Inflammatory macrophage treated with lipopolysaccharide for 4 hours (primary cell): ENCODE measurements around the gene ZC3H12C.

Experiments
- DNase-seq: peaks from one replicate; pipeline ENCODE4 v3.0.0-alpha.2; 2020

The ZC3H12C gene

DNA sequence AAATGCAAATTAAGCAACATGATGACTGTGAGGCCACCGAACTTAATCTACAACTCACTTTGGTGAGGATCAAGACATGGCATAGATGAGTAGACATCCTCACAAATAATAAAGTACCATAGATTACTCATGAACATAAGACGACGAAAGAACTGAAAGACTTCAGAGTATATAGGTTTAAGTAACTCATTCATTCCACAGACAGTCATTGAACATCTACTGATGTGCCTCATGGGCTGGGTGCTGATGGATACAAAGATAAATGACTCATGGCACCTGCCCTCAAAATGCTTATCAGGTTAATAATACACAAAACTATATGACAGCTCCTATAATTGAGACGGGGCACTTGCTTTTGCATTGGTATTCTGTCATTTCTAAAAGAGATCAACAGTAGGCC is 63.3 kb downstream of the ZC3H12C start:
- no peak for DNase-seq

DNA sequence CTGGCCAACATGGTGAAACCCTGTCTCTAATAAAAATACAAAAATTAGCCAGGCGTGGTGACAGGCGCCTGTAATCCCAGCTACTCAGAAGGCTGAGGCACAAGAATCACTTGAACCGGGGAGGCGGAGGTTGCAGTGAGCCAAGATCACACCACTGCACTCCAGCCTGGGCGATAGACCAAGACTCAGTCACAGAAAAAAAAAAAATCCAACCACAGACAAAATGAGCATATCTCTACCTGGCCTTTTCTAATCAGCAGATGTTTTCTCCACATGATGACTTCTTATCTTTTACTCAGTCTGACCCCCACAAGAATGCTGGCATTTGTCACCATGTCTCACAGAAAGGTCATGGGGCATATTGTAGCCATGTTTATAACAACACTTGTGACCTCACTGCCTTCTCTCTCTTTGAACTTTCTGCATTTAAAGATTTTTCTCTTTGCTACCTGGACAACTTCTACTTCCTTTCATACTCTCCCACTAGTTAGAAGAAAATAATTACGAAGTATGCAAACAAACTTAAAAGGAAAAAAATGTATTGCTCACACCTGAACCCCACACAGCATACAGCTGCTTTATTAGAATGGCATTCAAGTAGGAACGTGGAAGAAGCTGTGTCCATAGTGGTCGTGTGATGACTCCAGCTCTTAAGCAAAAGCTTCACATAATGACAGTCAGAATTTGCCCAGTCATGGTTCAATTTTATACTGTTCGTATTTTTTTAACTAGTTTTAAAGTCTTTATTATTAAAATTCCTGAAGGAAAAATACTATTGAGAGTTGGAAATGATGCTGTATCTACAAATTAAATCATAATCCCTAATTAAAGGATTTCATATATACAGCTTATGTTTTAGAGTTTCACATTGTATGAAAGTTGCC is 65.4 kb downstream of the ZC3H12C start:
- no peak for DNase-seq

DNA sequence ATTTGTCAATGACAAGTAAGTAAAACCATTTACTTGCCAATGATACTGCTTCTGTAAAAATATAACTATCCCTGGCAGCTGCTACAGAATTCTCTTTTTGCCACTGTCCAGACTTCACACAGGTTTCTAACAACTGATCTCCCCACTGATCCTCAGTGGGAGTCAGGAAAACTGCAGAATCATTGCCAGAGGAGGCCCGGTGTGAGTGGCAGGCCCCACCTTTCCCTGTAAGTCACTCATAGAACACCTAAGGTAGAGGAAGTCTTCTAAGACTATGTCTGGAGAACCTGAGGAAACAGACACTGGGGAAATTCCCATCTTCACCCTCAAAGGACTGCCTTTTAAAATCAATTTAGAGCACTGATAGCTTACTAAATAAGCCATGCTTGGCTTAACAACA is 66.3 kb downstream of the ZC3H12C start:
- no peak for DNase-seq

DNA sequence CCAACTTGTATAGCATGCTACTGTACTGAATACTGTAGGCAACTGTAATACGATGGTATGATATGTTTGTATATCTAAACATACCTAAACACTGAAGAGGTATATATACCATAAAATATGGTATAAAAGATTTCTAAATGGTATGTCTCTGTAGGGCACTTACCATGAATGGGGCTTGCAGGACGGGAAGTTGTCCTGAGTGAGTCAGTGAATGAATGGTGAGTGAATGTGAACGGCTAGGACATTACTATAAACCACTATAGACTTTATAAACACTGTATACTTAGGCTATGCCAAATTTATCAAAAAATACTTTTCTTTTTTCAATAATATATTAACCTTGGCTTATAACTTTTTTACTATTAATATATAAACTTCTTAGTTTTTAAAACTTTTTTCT is 66.8 kb downstream of the ZC3H12C start:
- DNase-seq: no peak

GRCh38 chr11:110160437-110160836 is 67.2 kb downstream of the ZC3H12C start:
- DNase-seq: no peak

- DNase-seq: no peak
Measured at GRCh38 chr11:110161061-110161460, 67.9 kb downstream of the ZC3H12C start.

GRCh38 chr11:110162216-110162615 is 69.0 kb downstream of the ZC3H12C start:
- DNase-seq: no peak

DNA sequence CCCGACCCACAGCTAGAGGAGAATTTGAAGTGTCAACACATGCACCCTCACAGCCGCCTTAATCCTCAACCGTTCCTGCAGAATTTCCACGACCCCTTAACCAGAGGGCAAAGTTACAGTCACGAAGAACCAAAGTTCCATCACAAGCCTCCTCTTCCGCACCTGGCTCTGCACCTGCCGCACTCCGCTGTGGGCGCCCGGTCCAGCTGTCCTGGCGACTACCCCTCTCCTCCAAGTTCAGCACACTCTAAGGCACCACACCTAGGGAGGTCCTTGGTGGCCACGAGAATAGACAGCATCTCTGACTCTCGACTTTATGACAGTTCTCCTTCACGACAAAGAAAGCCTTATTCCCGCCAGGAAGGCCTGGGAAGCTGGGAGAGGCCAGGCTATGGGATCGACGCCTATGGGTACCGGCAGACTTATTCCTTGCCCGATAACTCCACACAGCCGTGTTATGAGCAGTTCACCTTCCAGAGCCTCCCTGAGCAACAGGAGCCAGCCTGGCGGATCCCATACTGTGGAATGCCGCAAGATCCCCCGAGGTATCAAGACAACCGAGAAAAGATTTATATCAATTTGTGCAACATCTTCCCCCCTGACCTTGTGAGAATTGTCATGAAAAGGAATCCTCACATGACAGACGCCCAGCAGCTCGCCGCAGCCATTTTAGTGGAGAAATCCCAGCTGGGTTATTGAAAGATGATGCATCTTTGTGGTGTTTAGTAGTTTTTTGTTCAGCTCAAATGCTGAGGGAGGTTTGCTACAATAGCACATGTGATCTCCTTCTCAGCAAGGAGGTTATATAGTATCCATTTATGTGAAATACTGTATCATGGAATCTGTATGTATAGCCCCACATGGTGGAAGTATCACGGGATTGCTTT is 72.1 kb downstream of the ZC3H12C start:
- no peak for DNase-seq

DNA sequence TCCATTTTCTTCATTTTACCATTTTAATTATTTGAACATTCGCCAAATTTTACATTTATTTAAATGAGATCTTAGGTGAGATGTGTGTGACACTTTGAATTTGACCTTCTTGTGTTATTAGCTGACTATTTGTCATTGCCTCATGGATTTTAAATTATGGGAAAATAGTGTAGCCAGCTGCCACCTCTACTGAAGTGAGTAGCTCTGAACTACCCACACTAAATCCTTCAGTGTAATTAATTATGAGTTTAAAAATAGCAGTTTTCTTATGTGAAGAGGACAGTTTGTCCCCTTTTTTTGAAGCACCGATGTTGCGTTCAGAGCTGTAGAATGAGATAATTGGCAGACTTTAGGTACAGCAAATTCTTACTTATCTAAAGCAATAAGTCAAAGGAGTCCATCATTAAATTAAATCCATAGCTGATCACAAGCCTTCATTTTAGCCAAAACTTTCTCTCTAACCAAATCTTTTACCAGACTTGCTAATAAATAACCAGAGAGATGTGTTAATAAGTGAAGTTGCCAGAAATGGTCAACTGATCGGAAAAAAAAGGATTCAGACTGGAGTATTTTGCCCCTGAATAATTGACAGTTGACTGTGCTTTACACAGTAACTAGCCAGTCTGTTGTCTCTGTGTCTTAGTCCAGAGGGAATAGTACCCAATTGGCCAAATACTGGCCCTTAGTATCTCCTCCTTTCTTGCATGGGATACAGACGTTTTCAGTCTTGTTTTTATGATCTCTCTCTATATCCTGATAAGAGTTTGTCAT is 75.0 kb downstream of the ZC3H12C start:
- DNase-seq: no peak

DNA sequence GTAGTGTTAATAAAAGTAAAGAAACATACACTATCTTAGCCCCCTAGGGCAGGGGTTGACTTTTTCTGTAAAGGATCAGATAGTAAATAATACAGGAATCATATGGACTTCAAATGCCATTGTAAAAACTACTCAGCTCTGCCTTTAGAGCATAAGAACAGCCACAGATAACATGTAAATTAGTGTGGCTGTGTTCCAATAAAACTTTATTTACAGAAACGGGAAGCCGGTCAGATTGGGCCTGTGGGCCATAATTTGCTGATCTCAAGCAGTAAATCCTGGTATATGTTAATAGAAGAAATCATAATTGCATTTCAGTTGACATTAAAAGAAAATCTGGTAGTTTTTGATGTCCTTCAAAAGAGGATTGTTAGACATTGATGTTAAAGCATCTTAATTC is 76.5 kb downstream of the ZC3H12C start:
- DNase-seq: no peak

DNA sequence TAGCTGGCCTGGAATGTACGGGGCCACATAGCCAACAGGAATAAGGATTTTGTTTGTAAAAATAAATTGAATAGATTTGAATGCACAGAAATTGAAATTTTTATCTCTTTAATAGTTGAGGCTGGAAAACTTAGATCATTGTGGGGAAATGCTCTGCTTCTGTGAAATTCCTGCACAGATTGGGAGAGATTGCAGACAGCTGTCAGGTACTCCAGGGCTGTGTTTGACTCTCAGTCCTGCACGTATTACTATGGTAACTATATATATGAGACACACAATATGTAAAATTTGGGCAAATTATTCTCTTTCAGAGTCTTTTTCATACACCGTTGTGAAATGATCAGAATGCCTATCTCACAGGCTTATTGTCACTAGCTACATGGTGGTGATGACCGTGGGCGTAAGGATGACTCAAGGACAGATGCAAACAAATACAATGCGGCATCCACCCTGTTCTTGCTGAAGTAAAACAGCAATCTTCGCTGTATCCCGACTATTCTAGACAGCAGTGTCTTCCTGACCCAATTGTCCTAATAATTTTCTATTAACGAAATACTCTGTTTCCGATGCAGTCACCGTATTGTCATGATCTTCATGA is 79.4 kb downstream of the ZC3H12C start:
- peak; percentile 71 for DNase-seq

- peak; percentile 35 for DNase-seq
Measured at GRCh38 chr11:110173811-110174644, 80.8 kb downstream of the ZC3H12C start.

DNA sequence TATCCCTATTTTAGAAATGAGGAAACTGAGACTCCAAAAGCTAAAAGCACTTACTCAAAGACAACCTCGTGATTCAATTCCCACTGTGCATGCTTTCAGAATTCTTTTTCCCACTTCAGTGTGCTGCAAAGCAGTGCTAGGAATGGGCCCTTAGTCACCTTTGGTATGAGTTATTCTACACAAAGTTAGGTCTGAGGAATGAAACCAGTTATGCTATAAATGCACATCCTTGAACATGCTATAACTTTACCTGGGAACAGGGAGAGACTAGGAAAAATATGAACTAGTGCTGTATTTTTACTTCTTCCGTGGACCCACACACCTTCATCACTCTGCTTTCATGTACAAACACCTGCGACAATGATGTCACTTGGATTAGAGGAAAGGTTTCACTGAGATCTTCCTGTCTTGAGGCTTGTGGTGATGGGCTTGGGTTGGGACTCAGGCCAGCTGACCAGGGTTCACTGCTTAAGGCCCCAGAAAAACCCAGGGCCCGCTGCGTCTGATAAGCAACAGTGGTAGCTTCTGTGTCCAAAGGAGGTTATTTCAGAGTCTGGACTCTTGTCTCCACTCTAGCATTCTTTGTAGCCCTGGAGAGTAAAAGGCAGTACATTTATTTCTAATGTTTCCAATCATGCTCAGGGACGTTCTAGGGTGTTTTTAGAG is 81.6 kb downstream of the ZC3H12C start:
- DNase-seq: no peak

DNA sequence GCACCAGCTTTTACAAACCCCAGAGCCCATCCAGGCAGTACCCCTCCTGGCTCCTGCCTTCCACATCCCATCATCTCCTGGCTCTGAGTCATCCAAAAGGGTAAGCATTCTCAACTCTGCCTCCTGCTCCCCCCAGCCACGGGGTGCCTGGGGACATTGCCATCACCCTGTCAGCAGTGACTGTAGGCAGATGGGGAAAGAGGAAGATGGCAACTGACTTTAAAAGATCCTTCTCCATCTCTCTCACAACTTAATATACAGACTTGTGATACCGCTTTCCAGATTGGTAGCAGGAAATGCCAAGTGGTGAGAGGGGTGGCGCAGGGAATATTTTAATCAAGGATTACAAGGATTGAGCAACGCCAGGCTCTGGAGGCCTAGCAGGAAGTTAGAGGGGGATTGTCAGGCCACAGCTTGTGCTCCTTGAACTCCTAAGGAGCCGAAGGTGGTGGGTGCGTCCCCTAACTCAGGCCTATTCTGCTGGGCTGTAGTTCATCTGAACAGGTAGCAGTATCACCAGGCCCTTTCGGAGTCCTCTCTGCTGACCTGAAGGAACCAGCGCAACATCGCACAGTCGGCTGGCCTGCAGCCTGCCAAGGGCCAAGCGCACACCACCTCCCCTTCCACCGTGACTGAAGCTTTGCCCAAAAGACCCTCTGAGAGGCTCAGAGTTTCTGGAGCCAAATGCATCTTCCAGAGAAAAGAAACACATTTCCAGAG is 83.3 kb downstream of the ZC3H12C start:
- peak; percentile 54 for DNase-seq

DNA sequence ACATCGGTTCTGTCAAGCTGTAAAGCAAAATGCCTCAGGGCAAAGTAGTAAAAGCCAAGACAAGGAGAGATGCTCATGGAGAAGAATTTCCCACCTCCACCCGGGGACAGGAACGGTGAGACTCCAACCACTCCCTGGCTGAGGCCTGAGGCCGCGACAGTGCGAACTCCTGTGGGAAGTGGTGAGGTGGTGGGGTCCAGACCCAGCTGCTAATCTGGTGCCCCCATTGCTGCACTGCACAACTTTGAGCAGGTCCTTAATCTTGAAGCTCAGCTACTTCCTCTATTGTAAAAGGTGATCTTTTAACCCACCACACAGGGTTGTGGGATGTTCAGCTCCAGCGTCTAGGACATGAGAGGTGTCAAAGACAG is 83.9 kb downstream of the ZC3H12C start:
- DNase-seq: no peak

- no peak for DNase-seq
Measured at GRCh38 chr11:110179064-110179463, 85.9 kb downstream of the ZC3H12C start.

DNA sequence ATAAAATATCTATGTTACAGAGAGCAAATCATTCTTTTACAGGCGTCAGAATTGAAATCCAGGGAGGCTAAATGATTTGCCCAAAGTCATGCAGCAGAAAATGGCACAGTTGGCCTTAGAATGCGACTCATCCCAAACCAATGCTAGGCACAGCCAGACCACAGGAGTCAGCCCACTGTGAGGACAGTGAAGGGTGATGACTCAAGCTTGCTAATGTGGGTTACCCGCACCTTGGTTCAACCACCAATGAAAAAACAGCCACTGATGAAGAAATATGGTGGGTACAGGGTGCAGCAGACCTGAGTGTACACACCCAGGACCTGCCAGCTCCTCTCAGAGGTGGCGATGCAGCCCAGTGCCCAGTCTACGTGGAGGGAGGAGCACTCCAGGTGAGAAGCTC is 89.7 kb downstream of the ZC3H12C start:
- DNase-seq: no peak

GRCh38 chr11:110184456-110184855 is 91.3 kb downstream of the ZC3H12C start:
- peak; percentile 31 for DNase-seq

DNA sequence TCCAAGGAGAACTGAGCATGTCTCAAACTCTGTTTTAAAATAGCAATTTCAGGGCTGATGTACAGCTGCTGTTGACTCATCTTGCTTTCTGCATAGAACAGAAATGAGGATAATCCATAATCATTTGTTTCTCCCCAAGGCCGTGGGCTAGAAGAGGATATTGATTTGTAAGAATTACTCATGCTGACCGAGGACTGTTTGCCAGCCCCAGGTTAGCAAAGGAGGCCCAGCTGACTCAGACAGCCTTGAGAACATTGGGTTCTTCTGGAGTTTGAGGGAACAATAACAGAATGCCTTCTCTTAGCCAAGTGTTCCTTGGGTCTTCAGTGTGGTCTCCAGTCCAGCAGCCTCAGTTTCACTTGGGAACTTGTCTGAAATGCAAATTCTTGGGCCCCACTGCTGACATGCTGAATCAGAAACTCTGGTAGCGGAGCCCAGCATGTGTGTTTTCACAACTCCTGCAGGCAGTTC is 92.0 kb downstream of the ZC3H12C start:
- peak; percentile 15 for DNase-seq

DNA sequence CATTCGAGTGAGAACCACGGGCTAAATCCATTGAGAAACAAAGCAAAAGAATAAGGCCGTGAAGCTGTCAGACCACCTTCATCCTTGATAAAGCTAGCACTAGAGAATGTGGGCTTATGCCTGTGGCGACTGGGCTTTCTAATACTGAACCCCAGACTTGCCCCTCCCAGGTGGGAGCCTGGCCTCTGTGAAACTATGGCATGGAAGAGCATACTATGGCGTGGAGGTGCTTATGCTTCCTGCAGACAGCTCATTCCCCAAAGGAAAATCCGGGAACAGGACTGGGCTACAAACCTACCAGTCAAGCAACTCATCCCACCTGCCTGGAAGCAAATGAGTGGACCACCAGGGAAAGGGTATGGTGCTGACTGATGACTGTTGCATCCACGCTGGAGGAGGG is 92.4 kb downstream of the ZC3H12C start:
- DNase-seq: no peak
